Measurements from ENCODE around the gene NFATC1.
A peak's percentile ranks its signal among the peaks of the same experiment; 100 is the strongest.

The NFATC1 gene

GRCh38 chr18:79395761-79396404 is at the start of gene NFATC1:
Gene NFATC1, plus strand, starts transcription at chr18:79395930. Its CDS starts 295 bp downstream, at chr18:79396225.
- no peaks in the 10 kb centered on the region for H3K36me3 ChIP-seq (ENCODE audit: insufficient read depth, low read length)
- H3K9me3 ChIP-seq (ENCODE audit: control insufficient read depth, insufficient read depth, low read length) = no peaks in the 10 kb centered on the region
- peak within 1 kb of the TSS; percentile 63 for H3K9ac ChIP-seq (ENCODE audit: low read depth, low read length)
- H3K4me1 ChIP-seq (ENCODE audit: insufficient read depth, low read length) = no peaks in the 10 kb centered on the region

- H3K9me3 ChIP-seq (ENCODE audit: control insufficient read depth, insufficient read depth, low read length) = no peaks in the 10 kb centered on the region
- H3K36me3 ChIP-seq (ENCODE audit: insufficient read depth, low read length) = peaks cover 7% of the 10 kb centered on the region; the same call in 1 of the 2 replicates
Observed at GRCh38 chr18:79345981-79346380, 49.7 kb upstream of the NFATC1 start.

GRCh38 chr18:79348066-79348465 is 47.7 kb upstream of the NFATC1 start:
- peaks cover 7% of the 10 kb centered on the region; the same call in 1 of the 2 replicates for H3K36me3 ChIP-seq (ENCODE audit: insufficient read depth, low read length)
- H3K4me1 ChIP-seq (ENCODE audit: insufficient read depth, low read length) = no peaks in the 10 kb centered on the region
- no peaks in the 10 kb centered on the region for H3K9me3 ChIP-seq (ENCODE audit: control insufficient read depth, insufficient read depth, low read length)
- no peak overlapping the region for H3K9ac ChIP-seq (ENCODE audit: low read depth, low read length)

More at GRCh38 chr18:79345981-79346380, 49.7 kb upstream of the NFATC1 start:
- Histone ChIP-seq H3K4me1 (ENCODE audit: insufficient read depth, low read length) (no peaks in the 10 kb centered on the region), H3K9ac (ENCODE audit: low read depth, low read length) (no peak overlapping the region)

GRCh38 chr18:79352432-79352831 is 43.3 kb upstream of the NFATC1 start:
- Histone ChIP-seq H3K9me3 (ENCODE audit: control insufficient read depth, insufficient read depth, low read length) (no peaks in the 10 kb centered on the region), H3K4me1 (ENCODE audit: insufficient read depth, low read length) (no peaks in the 10 kb centered on the region), H3K36me3 (ENCODE audit: insufficient read depth, low read length) (no peaks in the 10 kb centered on the region), H3K9ac (ENCODE audit: low read depth, low read length) (no peak overlapping the region)

GRCh38 chr18:79353267-79353666 is 42.5 kb upstream of the NFATC1 start:
- Histone ChIP-seq H3K36me3 (ENCODE audit: insufficient read depth, low read length) (no peaks in the 10 kb centered on the region), H3K9ac (ENCODE audit: low read depth, low read length) (no peak overlapping the region), H3K4me1 (ENCODE audit: insufficient read depth, low read length) (no peaks in the 10 kb centered on the region), H3K9me3 (ENCODE audit: control insufficient read depth, insufficient read depth, low read length) (no peaks in the 10 kb centered on the region)

- Histone ChIP-seq H3K4me1 (ENCODE audit: insufficient read depth, low read length) (no peaks in the 10 kb centered on the region), H3K36me3 (ENCODE audit: insufficient read depth, low read length) (no peaks in the 10 kb centered on the region), H3K9ac (ENCODE audit: low read depth, low read length) (no peak overlapping the region), H3K9me3 (ENCODE audit: control insufficient read depth, insufficient read depth, low read length) (no peaks in the 10 kb centered on the region)
Observed at GRCh38 chr18:79354350-79354749, 41.4 kb upstream of the NFATC1 start.

- no peaks in the 10 kb centered on the region for H3K36me3 ChIP-seq (ENCODE audit: insufficient read depth, low read length)
- H3K4me1 ChIP-seq (ENCODE audit: insufficient read depth, low read length) = no peaks in the 10 kb centered on the region
- no peak overlapping the region for H3K9ac ChIP-seq (ENCODE audit: low read depth, low read length)
- H3K9me3 ChIP-seq (ENCODE audit: control insufficient read depth, insufficient read depth, low read length) = no peaks in the 10 kb centered on the region
Observed at GRCh38 chr18:79355433-79356335, 40.0 kb upstream of the NFATC1 start.

GRCh38 chr18:79356435-79356834 is 39.3 kb upstream of the NFATC1 start:
- no peaks in the 10 kb centered on the region for H3K9me3 ChIP-seq (ENCODE audit: control insufficient read depth, insufficient read depth, low read length)
- no peaks in the 10 kb centered on the region for H3K36me3 ChIP-seq (ENCODE audit: insufficient read depth, low read length)
- no peaks in the 10 kb centered on the region for H3K4me1 ChIP-seq (ENCODE audit: insufficient read depth, low read length)
- H3K9ac ChIP-seq (ENCODE audit: low read depth, low read length) = no peak overlapping the region

- H3K9me3 ChIP-seq (ENCODE audit: control insufficient read depth, insufficient read depth, low read length) = no peaks in the 10 kb centered on the region
- no peak overlapping the region for H3K9ac ChIP-seq (ENCODE audit: low read depth, low read length)
- H3K4me1 ChIP-seq (ENCODE audit: insufficient read depth, low read length) = no peaks in the 10 kb centered on the region
- peaks cover 5% of the 10 kb centered on the region; the same call in 1 of the 2 replicates for H3K36me3 ChIP-seq (ENCODE audit: insufficient read depth, low read length)
Observed at GRCh38 chr18:79360933-79361332, 34.8 kb upstream of the NFATC1 start.

GRCh38 chr18:79361766-79362522 is 33.8 kb upstream of the NFATC1 start:
- Histone ChIP-seq H3K9ac (ENCODE audit: low read depth, low read length) (no peak overlapping the region), H3K36me3 (ENCODE audit: insufficient read depth, low read length) (peaks cover 5% of the 10 kb centered on the region; the same call in 1 of the 2 replicates), H3K4me1 (ENCODE audit: insufficient read depth, low read length) (no peaks in the 10 kb centered on the region), H3K9me3 (ENCODE audit: control insufficient read depth, insufficient read depth, low read length) (no peaks in the 10 kb centered on the region)

GRCh38 chr18:79365701-79366100 is 30.0 kb upstream of the NFATC1 start:
- Histone ChIP-seq H3K9me3 (ENCODE audit: control insufficient read depth, insufficient read depth, low read length) (no peaks in the 10 kb centered on the region), H3K9ac (ENCODE audit: low read depth, low read length) (no peak overlapping the region), H3K36me3 (ENCODE audit: insufficient read depth, low read length) (peaks cover 5% of the 10 kb centered on the region; the same call in 1 of the 2 replicates), H3K4me1 (ENCODE audit: insufficient read depth, low read length) (no peaks in the 10 kb centered on the region)

- H3K36me3 ChIP-seq (ENCODE audit: insufficient read depth, low read length) = peaks cover 5% of the 10 kb centered on the region; the same call in 1 of the 2 replicates
- H3K9me3 ChIP-seq (ENCODE audit: control insufficient read depth, insufficient read depth, low read length) = no peaks in the 10 kb centered on the region
- H3K4me1 ChIP-seq (ENCODE audit: insufficient read depth, low read length) = no peaks in the 10 kb centered on the region
- H3K9ac ChIP-seq (ENCODE audit: low read depth, low read length) = no peak overlapping the region
Observed at GRCh38 chr18:79366177-79367094, 29.3 kb upstream of the NFATC1 start.

- H3K36me3 ChIP-seq (ENCODE audit: insufficient read depth, low read length) = peaks cover 5% of the 10 kb centered on the region; the same call in 1 of the 2 replicates
- H3K9ac ChIP-seq (ENCODE audit: low read depth, low read length) = no peak overlapping the region
- no peaks in the 10 kb centered on the region for H3K4me1 ChIP-seq (ENCODE audit: insufficient read depth, low read length)
- H3K9me3 ChIP-seq (ENCODE audit: control insufficient read depth, insufficient read depth, low read length) = no peaks in the 10 kb centered on the region
Observed at GRCh38 chr18:79367480-79367879, 28.2 kb upstream of the NFATC1 start.

All from ES-I3 (cell line).